Activated gamma-delta T cell (primary cell): ENCODE measurements around the gene MSANTD2.

Experiments used
- DNase-seq: peaks from one replicate; lab custom pipeline; 2025; lab: John Stamatoyannopoulos, UW
- total RNA-seq, 2 donors: gene quantifications; one replicate each; lab custom pipeline; 2026; lab: John Stamatoyannopoulos, UW

Gene MSANTD2
- 22.5 to 27.8 reads per million in 2 donors for total RNA-seq

DNA sequence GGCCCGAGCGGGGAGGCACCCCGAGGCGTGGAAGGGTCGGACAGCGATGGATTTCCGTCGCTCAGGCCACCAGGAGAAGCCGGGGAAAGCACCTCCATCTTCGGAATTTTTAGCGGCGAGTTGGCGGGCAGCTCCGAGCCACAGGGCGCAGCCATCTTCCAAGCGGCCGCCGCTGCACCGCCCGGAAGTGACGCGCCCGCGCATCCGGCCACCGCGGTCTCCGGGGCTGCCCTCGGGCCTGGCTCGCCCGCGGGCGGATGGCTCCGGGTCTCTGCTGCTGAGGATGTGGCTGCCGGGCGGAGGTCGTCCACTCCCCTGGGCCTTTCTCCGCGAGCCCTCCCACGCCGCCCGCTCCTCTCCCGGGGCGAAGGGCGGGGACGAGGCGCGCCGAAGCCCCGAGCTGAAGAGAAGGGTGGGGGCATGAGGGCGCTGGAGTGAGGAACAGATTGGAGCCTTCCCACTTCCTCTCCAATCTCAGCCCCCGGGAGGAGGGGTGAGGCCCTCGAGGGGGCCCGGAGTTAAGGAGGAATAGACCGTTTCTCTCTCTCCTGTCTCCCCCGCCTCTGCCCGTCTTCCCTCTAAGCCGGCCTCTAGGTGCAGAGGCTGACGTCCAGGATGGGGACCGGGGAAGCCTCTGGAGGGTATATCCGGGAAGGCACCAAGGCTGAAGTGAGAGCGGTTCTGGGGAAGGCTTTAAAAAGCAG lies at the start of gene MSANTD2:
Gene MSANTD2 (minus strand): TSS at position 181 of the 704 bp plus-strand sequence. CDS start 26 bp downstream, at position 155.
- peak; percentile 72 for DNase-seq

GRCh38 chr11:124846070-124846673 lies 46.0 kb upstream of the MSANTD2 start:
- no peak for DNase-seq

DNA sequence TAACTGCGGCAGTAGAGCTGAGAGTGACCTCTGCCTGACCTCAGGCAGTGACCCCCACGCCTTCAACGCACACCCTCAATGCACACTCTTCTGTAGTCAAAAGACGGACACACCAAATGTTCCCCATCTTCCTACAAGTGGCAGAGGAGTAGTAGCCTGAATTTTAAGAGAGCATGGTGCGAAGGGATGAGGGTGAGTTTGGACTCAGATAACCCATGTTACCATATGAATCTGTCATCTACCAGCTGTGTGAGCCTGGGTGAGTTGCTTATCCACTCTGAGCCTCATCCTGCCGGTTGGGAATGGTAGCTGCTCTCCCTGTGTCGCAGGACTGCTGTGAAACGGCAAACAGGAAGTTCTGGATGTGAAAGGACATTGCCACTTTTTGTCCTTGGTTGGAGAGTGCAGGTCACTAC lies 44.5 kb upstream of the MSANTD2 start:
- DNase-seq = no peak

DNA sequence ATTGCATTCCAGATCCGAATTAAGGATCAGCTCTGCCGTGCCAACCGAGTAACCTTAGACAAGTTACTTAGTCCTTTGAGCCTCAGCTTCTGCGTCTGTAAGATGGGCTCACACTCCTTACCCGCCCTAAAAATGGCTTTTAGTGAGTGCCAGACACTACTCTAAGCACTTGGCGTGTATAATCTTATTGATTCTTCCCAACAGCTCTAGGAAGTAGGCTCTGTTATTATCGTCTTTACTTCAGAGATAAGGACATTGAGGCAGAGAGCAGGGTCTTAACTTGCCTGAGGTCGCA lies 43.4 kb upstream of the MSANTD2 start:
- no peak for DNase-seq

DNA sequence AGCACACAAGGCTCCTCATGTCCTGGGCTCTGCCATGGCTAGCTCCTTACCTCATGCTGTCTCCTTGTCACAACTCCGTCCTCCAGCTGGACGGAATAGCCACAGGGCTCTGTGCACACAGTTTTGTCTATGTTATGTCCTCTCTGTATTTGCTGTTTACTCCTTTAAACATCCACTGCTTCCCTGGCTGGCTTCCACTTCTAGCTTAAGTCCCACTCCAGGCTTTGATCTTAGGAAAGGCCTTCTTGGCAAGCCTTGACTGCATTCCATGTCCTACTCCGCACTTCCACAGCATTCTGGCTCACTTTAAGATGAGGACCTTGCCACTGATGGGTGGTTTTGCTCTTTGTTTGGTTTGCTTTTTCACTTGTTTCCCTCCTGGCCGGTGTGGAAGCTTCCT lies 42.1 kb upstream of the MSANTD2 start:
- DNase-seq = no peak

DNA sequence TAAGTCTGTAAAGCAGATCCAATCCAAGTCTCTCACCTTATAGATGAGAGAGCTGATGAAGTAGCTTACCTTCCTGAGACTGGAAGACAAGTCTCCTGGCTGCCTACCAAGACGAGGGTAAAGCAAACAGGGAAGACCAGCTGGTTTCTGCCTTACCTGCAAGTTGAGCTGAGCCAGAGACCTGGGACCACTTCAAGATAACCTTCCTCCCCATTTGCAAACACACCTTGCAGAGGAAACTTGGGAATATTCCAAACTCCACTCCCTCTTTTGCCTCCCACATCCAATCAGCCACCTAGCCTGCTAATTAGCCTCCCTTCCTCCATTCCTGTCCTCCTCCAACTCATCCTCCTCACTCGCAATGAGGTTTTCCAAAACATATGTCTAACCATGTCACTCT lies 41.6 kb upstream of the MSANTD2 start:
- no peak for DNase-seq

DNA sequence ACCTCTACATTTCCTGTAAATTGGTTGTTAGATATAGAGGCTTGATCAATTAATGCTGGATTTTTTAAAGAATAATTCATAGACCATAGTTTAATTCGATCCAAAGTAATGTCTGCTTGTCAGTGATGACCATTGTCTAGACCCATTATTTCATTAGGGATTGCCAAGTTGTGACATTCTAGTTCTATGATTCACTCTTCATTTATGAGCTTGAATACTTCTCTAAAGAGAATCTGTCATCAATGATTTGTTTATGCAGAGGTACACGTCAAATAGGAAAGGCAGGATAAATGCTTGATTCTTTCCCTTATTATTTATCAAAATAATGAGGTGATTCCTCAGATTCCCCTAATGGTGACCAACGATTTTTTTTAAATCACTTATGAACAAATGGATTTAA lies 41.0 kb upstream of the MSANTD2 start:
- DNase-seq = no peak

- DNase-seq = no peak
These were observed 40.5 kb upstream of the MSANTD2 start for GRCh38 chr11:124840666-124841065.

- DNase-seq = no peak
These were observed 39.9 kb upstream of the MSANTD2 start for GRCh38 chr11:124839972-124840621.

GRCh38 chr11:124839128-124839971 lies 39.1 kb upstream of the MSANTD2 start:
- DNase-seq = no peak

GRCh38 chr11:124838805-124839127 lies 38.6 kb upstream of the MSANTD2 start:
- DNase-seq = no peak

- DNase-seq = no peak
These were observed 37.3 kb upstream of the MSANTD2 start for GRCh38 chr11:124837491-124837856.

GRCh38 chr11:124835918-124836317 lies 35.7 kb upstream of the MSANTD2 start:
- no peak for DNase-seq

DNA sequence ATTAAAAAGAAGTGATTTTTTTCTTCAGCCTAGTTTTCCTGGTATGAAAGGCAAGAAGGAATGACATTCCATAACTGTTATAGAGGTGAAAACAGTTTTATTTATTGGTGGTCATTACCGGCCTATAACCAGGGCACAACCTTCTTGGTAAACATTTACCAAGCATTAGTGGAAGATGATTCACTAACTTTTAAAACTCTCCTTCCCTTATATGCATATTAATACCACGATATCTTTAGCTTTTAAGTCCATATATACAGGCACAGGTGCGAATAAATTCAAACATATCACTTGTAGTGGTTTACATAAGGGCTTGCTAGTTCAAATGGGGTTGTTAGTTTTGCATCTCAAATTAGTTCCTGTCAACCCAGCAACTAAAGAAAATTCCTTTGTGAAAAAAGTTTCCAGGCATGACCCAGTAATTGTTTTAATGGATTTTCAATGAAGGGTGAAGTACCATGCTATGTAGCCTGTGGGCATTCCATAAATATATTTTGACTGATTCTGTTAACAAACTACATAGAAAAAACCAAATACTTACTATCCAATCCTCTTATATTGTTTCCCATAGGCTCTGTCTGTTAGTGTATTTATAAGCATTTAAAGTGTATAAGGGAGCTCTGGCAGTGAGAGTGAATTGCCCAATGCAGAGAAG lies 34.4 kb upstream of the MSANTD2 start:
- DNase-seq = no peak

- DNase-seq = no peak
These were observed 32.4 kb upstream of the MSANTD2 start for GRCh38 chr11:124832571-124832970.

DNA sequence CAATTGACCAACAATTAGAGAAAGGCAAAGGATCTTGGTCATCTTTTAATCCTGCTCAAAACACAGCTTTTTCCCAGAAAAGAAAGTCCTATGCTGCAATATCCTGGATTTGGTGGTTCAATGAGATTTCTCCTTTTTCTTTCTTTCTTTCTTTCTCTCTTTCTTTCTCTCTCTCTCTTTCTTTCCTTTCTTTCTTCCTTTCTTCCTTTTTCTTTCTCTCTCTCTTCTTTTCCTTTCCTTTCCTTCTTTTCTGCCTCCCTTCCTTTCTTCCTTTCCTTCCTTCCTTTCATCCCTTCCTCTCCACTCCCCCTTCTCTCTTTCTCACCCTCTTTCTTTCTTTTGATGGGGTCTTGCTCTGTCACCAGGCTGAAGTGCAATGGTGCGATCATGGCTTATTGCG lies 31.7 kb upstream of the MSANTD2 start:
- DNase-seq = no peak

DNA sequence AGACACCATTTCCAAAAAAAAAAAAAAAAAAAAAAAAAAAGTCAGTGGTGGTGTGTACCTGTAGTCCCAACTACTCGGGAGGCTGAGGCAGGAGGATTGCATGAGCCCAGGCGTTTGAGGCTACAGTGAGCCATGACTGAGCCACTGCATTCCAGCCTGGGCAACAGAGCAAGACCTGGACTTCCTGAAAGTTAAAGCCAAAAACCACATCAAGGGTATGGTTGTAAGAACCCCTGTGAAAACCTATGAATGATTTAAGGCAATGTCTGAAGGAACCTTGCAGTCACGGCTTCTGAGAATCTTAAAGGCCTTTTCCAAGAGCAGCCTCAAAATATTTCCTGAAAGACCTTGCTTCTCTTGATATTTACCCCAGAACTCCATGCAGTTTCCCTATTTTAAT lies 30.5 kb upstream of the MSANTD2 start:
- no peak for DNase-seq

DNA sequence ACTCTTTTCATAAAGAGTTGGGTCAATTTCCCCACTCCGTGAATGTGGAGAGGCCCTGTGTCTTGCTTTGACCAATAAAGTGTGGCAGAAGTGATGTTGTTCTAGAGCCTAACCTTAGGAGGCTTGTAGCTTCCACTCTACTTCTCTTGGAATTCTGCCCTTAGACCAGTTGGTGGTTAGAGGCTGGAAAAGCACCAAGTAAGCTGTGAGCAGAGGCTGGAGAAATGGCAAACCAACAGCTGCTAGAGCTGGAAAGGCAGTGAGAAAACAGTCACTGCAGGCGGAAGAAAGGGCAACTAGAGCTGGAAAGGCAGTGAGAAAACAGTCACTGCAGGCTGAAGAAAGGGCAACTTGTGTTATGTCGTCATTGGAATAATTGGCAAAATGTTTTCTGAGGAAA lies 29.8 kb upstream of the MSANTD2 start:
- DNase-seq = no peak

DNA sequence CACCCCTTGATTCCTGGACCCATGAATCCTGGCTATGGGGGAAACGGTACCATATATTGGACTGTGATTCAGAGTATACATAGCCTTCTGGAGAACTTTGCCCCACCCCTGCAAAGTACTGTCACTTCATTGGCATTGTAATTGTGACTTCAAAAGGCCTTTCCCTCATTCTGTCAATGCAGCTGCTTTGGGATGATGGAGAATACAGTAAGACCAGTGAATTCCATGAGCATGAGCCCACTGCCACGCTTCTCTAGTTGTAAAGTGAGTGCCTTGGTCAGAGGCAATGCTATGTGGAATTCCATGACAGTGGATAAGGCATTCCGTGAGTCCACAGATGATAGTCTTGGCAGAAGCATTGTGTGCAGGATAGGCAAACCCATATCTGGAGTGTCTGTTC lies 25.7 kb upstream of the MSANTD2 start:
- DNase-seq = no peak

- no peak for DNase-seq
These were observed 23.5 kb upstream of the MSANTD2 start for GRCh38 chr11:124823512-124824376.
